IPS DF 6.9 (cell line): ENCODE data around the gene SLC37A1.
A peak's percentile ranks its signal among the peaks of the same experiment; 100 is the strongest.

Experiments used
- DNase-seq: peaks from one replicate; pipeline ENCODE4 v3.0.0-alpha.2; 2013; ENCODE audit warnings: low read depth, low spot score
- H3K27ac ChIP-seq: one replicate; pipeline ENCODE4 v1.5.1; 2013; ENCODE audit warnings: low read length, control low read depth
- H3K27me3 ChIP-seq: 2 replicates; pipeline ENCODE4 v1.6.1; 2013; ENCODE audit warnings: mild to moderate bottlenecking, low read length; ENCODE audit not compliant: control insufficient read depth, insufficient read depth
- H3K36me3 ChIP-seq: 2 replicates; pipeline ENCODE4 v1.6.1; 2013; ENCODE audit warnings: low read length; ENCODE audit not compliant: control insufficient read depth, insufficient read depth
- H3K4me1 ChIP-seq: 2 replicates; pipeline ENCODE4 v1.6.1; 2013; ENCODE audit warnings: low read length; ENCODE audit not compliant: control insufficient read depth, insufficient read depth
- H3K4me3 ChIP-seq: 2 replicates; pipeline ENCODE4 v1.5.1; 2013; ENCODE audit warnings: mild to moderate bottlenecking, low read length
- H3K9me3 ChIP-seq: 2 replicates; pipeline ENCODE4 v1.6.1; 2013; ENCODE audit warnings: low read length, inconsistent platforms; ENCODE audit not compliant: control insufficient read depth, insufficient read depth
- WGBS: extraction: QIAGEN DNeasy Blood & Tissue Kit; methylation state at CpG from one replicate; pipeline ENCODE4 v1.1.7; 2013; ENCODE audit warnings: mixed read lengths, missing lambda C conversion rate; ENCODE audit not compliant: insufficient read length, insufficient coverage; 5-methylcytosine and 5-hydroxymethylcytosine counted together

SLC37A1 gene

DNA sequence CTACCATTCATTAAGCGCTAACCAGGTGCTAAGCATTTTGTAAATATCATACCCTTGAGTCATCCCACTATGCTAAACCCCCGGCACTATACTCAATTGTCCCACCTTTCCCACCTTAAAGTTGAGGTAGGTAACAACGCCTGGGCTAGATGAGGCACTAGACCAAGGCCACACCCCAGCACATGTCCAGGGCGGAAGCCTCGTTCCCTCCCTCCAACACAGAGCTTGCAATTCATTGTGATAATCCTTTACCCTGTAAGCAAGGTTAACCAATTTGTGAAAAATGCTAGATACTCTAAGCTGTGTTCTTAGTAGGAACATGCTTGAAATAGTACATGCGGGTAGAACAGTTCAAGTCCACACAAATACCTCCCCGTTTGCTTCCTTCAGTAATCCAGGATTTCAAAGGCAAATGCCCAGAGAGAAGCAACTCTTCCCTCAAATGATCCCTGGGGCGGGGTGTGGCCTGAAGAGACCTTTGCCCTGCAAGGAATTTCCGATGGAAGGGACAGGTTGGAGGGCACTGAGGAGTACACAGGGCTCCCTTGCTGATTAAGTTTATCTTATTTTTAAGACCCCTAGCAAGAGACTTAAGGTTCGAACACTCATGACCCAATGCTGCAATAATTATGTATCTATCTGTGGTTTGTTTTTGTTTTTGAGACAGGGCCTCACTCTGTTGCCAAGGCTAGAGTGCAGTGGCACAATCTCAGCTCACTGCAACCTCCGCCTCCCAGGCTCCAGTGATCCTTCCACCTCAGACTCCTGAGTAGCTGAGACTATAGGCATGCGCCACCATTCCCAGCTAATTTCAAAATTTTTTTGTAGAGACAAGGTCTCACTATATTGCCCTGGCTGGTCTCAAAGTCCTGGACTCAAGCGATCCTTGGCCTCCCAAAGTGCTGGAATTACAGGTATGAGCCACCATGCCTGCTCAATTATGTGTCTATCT lies 20.3 kb upstream of the SLC37A1 start:
- H3K9me3 ChIP-seq, result no peaks in the 10 kb centered on the region
- no peak overlapping the region for H3K27ac ChIP-seq
- no peak overlapping the region for H3K4me3 ChIP-seq
- H3K27me3 ChIP-seq, result peaks cover 2% of the 10 kb centered on the region; the same call in 1 of the 2 replicates
- WGBS, result no CpG with 5 or more reads among the region's 13 CpGs
- no peaks in the 10 kb centered on the region for H3K36me3 ChIP-seq
- H3K4me1 ChIP-seq, result no peaks in the 10 kb centered on the region
- no peak for DNase-seq

DNA sequence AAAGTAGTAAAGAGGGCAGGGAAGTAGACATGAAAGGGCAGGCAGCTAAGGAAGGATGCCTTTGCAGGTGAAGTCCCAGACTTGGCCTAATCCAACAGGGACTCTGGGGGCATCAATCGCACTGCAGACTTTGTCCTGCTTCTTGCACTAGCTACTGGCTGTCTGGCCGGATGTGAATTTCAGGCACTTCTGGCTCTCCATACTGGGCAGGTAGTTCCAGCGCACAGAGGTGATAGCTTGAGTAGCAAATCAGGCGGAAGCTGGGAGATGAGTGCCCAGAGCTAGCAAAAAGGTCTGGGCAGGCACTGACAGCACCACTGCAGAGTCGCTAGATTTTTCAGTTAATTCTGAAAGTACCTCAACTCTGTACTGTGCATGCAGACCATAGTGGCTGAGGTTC lies 18.6 kb upstream of the SLC37A1 start:
- Histone ChIP-seq H3K36me3 (no peaks in the 10 kb centered on the region), H3K27me3 (peaks cover 2% of the 10 kb centered on the region; the same call in 1 of the 2 replicates), H3K4me3 (no peak overlapping the region), H3K4me1 (no peaks in the 10 kb centered on the region), H3K9me3 (no peaks in the 10 kb centered on the region), H3K27ac (no peak overlapping the region)
- WGBS, result no CpG with 5 or more reads among the region's 5 CpGs
- no peak for DNase-seq

DNA sequence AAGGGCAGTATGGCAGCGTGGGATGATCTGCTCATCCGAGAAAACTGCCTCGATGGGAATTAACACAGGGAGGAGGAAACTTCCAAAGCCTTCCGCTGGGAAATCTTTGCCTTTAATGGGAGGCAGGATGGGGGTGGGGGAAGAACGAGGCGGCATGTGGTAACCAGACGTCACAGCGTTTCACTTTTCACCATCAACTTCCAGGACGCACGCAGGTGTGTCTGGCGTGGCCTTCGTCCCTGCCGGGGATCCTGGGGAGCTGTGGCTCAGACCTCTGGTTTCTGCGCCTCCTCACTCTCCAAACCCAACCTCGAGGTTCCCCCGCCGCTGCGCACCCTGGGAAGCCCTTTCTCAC lies 17.9 kb upstream of the SLC37A1 start:
- WGBS, result no CpG with 5 or more reads among the region's 18 CpGs

DNA sequence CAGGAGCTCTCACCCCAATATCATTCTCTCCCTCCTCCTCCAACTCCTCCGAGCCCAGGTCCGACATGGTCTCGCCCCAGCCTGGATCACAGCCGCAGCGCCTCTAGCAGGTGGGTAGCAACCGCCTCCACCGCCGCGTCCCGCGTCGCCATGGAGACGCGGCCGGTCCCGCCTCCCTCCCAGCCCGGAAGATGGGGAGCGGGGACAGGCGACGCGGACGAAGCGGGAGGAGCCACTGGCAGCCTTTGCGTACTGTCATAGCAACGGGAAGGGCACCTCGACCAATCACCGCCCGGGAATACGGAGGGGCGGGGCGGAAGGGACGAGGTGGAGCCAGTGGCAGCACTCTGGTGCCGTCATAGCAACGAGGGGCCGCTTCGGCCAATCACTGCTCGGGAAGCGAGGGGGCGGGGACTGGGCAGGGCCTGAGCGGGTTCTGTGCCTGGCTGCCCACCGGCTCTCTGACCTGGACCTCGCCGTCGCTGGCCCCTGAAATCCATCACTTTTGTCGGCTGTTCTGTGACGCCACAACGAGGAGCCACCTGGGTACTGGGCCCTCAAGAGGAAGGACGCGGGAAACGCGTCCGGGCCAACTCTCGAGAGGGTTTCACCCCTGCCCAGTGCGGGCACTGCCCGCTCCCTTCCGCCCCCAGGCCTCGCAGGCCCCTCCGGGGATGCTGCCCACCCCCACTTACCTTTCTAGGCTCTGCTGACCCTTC lies 17.4 kb upstream of the SLC37A1 start, which contains the start of gene RSPH1:
Gene RSPH1 (minus strand): TSS at position 105 of the 719 bp plus-strand sequence. CDS start 38 bp downstream, at position 67.
- Histone ChIP-seq H3K9me3 (no peaks in the 10 kb centered on the region), H3K27me3 (peaks cover 2% of the 10 kb centered on the region; the same call in 1 of the 2 replicates), H3K36me3 (no peaks in the 10 kb centered on the region), H3K27ac (no peak within 1 kb of the TSS), H3K4me1 (no peaks in the 10 kb centered on the region), H3K4me3 (peak within 1 kb of the TSS; percentile 73)
- peak; percentile 94 for DNase-seq
- WGBS, result no CpG with 5 or more reads among the region's 58 CpGs

More for the DNA sequence above, 17.9 kb upstream of the SLC37A1 start:
- H3K27me3 ChIP-seq, result peaks cover 2% of the 10 kb centered on the region; the same call in 1 of the 2 replicates
- no peak for DNase-seq
- H3K27ac ChIP-seq, result no peak overlapping the region
- H3K4me1 ChIP-seq, result no peaks in the 10 kb centered on the region
- no peaks in the 10 kb centered on the region for H3K36me3 ChIP-seq
- peak overlapping the region; percentile 61 for H3K4me3 ChIP-seq
- no peaks in the 10 kb centered on the region for H3K9me3 ChIP-seq

- Histone ChIP-seq H3K36me3 (no peaks in the 10 kb centered on the region), H3K9me3 (no peaks in the 10 kb centered on the region), H3K27me3 (peaks cover 2% of the 10 kb centered on the region; the same call in 1 of the 2 replicates), H3K4me1 (no peaks in the 10 kb centered on the region), H3K4me3 (peak overlapping the region; percentile 73), H3K27ac (no peak overlapping the region)
- WGBS, result no CpG with 5 or more reads among the region's 19 CpGs
- DNase-seq, result no peak
Measured at GRCh38 chr21:42496839-42497202, 16.8 kb upstream of the SLC37A1 start.

- Histone ChIP-seq H3K4me1 (no peaks in the 10 kb centered on the region), H3K27me3 (peaks cover 2% of the 10 kb centered on the region; the same call in 1 of the 2 replicates), H3K9me3 (no peaks in the 10 kb centered on the region), H3K27ac (no peak overlapping the region), H3K4me3 (no peak overlapping the region), H3K36me3 (no peaks in the 10 kb centered on the region)
- no peak for DNase-seq
- WGBS, result no CpG with 5 or more reads among the region's 5 CpGs
Measured at GRCh38 chr21:42498012-42498411, 15.6 kb upstream of the SLC37A1 start.

DNA sequence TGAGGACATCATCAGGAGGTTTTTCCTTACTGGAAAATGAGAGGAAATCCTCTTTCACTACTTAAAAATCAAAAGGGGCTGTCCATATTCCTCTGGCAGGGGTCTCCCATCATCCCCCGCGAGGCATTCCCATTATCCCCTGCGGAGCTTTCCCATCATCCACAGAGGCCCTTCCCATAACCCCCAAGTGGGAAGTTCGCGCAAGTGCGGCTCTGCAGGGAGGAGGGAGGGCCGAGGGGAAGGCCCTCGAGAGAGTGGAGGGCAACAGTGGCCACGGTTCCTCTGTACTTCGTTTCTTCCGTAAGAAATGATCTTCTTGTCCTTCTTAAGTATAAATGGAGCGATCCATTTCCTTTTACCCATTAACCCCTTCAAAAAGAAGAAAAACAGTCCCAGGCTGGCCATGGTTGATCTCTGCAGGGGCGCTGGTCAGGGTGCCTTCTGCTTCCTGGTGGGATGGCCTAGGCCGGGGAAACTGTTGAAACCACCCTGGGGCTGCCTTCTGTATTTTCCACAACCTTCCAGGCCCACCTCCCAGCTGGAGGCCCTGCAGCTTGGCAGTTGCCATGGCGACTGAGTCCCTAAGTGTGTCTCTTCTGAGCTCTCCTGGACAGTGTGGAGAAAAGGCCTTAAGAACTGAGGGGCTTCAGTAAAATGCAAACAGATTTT lies 14.1 kb upstream of the SLC37A1 start:
- no peaks in the 10 kb centered on the region for H3K9me3 ChIP-seq
- H3K27ac ChIP-seq, result no peak overlapping the region
- WGBS, result no CpG with 5 or more reads among the region's 15 CpGs
- H3K27me3 ChIP-seq, result peaks cover 2% of the 10 kb centered on the region; the same call in 1 of the 2 replicates
- H3K36me3 ChIP-seq, result no peaks in the 10 kb centered on the region
- H3K4me1 ChIP-seq, result no peaks in the 10 kb centered on the region
- H3K4me3 ChIP-seq, result no peak overlapping the region
- no peak for DNase-seq

DNA sequence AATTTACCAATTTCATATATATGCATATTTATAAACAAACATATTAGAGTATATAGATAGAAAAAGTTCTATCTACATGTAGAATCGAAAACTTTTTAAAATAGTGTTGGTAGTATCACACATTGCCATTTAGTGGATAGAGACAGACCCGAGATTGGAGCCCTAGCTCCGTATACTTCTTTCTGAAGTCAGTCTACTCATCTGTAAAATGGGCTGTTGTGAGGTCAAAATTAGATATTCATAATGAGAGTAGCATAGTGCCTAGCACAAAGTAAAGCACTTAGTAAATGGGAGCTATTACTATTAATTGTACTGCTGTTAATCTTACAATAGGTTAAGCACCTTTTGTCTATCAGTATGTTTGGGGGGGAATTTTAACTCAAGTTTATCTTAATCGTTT lies 13.4 kb upstream of the SLC37A1 start:
- Histone ChIP-seq H3K9me3 (no peaks in the 10 kb centered on the region), H3K36me3 (no peaks in the 10 kb centered on the region), H3K4me3 (no peak overlapping the region), H3K27me3 (peaks cover 1% of the 10 kb centered on the region; the same call in 1 of the 2 replicates), H3K27ac (no peak overlapping the region), H3K4me1 (no peaks in the 10 kb centered on the region)
- no peak for DNase-seq
- no CpG with 5 or more reads among the region's 4 CpGs for WGBS

GRCh38 chr21:42500736-42501135 lies 12.9 kb upstream of the SLC37A1 start:
- no peak overlapping the region for H3K4me3 ChIP-seq
- no peaks in the 10 kb centered on the region for H3K9me3 ChIP-seq
- no peaks in the 10 kb centered on the region for H3K27me3 ChIP-seq
- no peaks in the 10 kb centered on the region for H3K4me1 ChIP-seq
- H3K36me3 ChIP-seq, result no peaks in the 10 kb centered on the region
- no peak for DNase-seq
- H3K27ac ChIP-seq, result no peak overlapping the region
- no CpG with 5 or more reads among the region's 5 CpGs for WGBS

GRCh38 chr21:42503711-42504110 lies 9.9 kb upstream of the SLC37A1 start:
- WGBS, result no CpG with 5 or more reads among the region's 4 CpGs
- Histone ChIP-seq H3K9me3 (no peaks in the 10 kb centered on the region), H3K4me3 (no peak overlapping the region), H3K27ac (no peak overlapping the region), H3K4me1 (no peaks in the 10 kb centered on the region), H3K36me3 (no peaks in the 10 kb centered on the region), H3K27me3 (no peaks in the 10 kb centered on the region; the same call in 1 of the 2 replicates)
- no peak for DNase-seq
